ENCODE measurements around the gene BICDL1.

GRCh38 chr12:120024193-120024592, 35.2 kb downstream of the BICDL1 start:
- no peak for TF ChIP-seq POLR2AphosphoS5 (IDR thresholded peaks at IDR 0.05; ENCODE audit: low read depth, low read length)
- no peak for TF ChIP-seq CTCF (IDR thresholded peaks at IDR 0.05 in 2 of 3, conservative IDR thresholded peaks at IDR 0.05 in 1 of 3; ENCODE audit: borderline replicate concordance in 1 of 3, insufficient read depth in 1 of 3, low read depth in 2 of 3, low read length in 2 of 3)
- no peak for TF ChIP-seq POLR2A (IDR thresholded peaks at IDR 0.05; ENCODE audit: borderline replicate concordance, extremely low read depth, insufficient read depth, insufficient read length)
- TF ChIP-seq ATF3 (IDR thresholded peaks at IDR 0.05) = no peak
- TF ChIP-seq SRF (IDR thresholded peaks at IDR 0.05; ENCODE audit: low read depth) = no peak
- TF ChIP-seq CEBPB (IDR thresholded peaks at IDR 0.05; ENCODE audit: low read depth) = no peak
- TF ChIP-seq EZH2phosphoT487 (IDR thresholded peaks at IDR 0.05; ENCODE audit: borderline replicate concordance) = no peak
- TF ChIP-seq SP1 (IDR thresholded peaks at IDR 0.05; ENCODE audit: low read depth) = no peak
- TF ChIP-seq ZNF274 (IDR thresholded peaks at IDR 0.05; ENCODE audit: low read depth, low read length) = no peak
- no peak for TF ChIP-seq EZH2 (IDR thresholded peaks at IDR 0.05)
